22Rv1 (cell line): ENCODE measurements around the gene RETREG3.
"Not testable (repeated sequence)": the region's sequence is repeated elsewhere in the genome, so short reads cannot be mapped to it uniquely, and the experiment has no call there.

Source experiments
- H3K27ac ChIP-seq: fragments of 450-650 bp; 2 replicates; pipeline ENCODE4 v1.5.1; 2017
- CTCF ChIP-seq: fragments of 450-650 bp; IDR thresholded peaks from 2 replicates; pipeline ENCODE4 v1.5.1; 2017; ENCODE audit warnings: mild to moderate bottlenecking
- ZFX ChIP-seq: fragments of 450-650 bp; IDR thresholded peaks from 2 replicates; pipeline ENCODE4 v1.6.1; 2017; ENCODE audit warnings: antibody characterized with exemption, borderline replicate concordance

The RETREG3 gene

GRCh38 chr17:42623271-42623670, 14.1 kb upstream of the RETREG3 start:
- TF ChIP-seq CTCF (no peak), ZFX (no peak)
- H3K27ac ChIP-seq = no peak overlapping the region

- H3K27ac ChIP-seq = not testable (repeated sequence)
Observed at GRCh38 chr17:42621987-42622386, 12.8 kb upstream of the RETREG3 start.

- peak overlapping the region; percentile 18; the same call in 1 of the 2 replicates for H3K27ac ChIP-seq
Observed at GRCh38 chr17:42618442-42619150, 9.4 kb upstream of the RETREG3 start.

GRCh38 chr17:42617956-42618431, 8.8 kb upstream of the RETREG3 start:
- H3K27ac ChIP-seq = peak overlapping the region; percentile 18; the same call in 1 of the 2 replicates
- TF ChIP-seq CTCF (no peak), ZFX (no peak)

More at GRCh38 chr17:42618442-42619150, 9.4 kb upstream of the RETREG3 start:
- 0 out of 2 replicates have a peak, but pooled peaks have one; percentile 11 for TF ChIP-seq CTCF
- TF ChIP-seq ZFX = no peak

- H3K27ac ChIP-seq = no peak overlapping the region
- TF ChIP-seq ZFX (no peak), CTCF (no peak)
Observed at GRCh38 chr17:42613699-42614295, 4.6 kb upstream of the RETREG3 start.

GRCh38 chr17:42612013-42612412, 2.8 kb upstream of the RETREG3 start:
- no peak overlapping the region for H3K27ac ChIP-seq
- TF ChIP-seq CTCF (no peak), ZFX (no peak)

- H3K27ac ChIP-seq = peak overlapping the region; percentile 87
Observed at GRCh38 chr17:42609814-42610801, 934 bp upstream of the RETREG3 start.
